SK-N-SH (cell line): ENCODE results near the gene NCAPH2. TPM values are rescaled to one million over a fixed set of nuclear protein-coding genes. Genes with fewer than 3 reads are reported as not detected.
A peak's percentile ranks its signal among the peaks of the same experiment; 100 is the strongest.

Experiments
- CTCF ChIA-PET: fragments of 300-600, 350-600 bp; formaldehyde crosslinking; extraction: SDS; loops from one replicate; lab custom pipeline; 2021; lab: Yijun Ruan, JAX
- POLR2A ChIA-PET: fragments of 350-600 bp; sonication (Branson Sonifier 250); formaldehyde crosslinking; extraction: SDS; loops from one replicate; lab custom pipeline; 2020; ENCODE audit warnings: antibody characterized with exemption, inconsistent platforms; lab: Yijun Ruan, JAX
- DNase-seq: peaks from one replicate; pipeline ENCODE4 v3.0.0; 2012
- H2AFZ ChIP-seq: fragments of 200-600 bp; sonication (generic); 2 replicates; pipeline ENCODE4 v1.8.1; 2016; ENCODE audit warnings: antibody characterized with exemption, mild to moderate bottlenecking, low read depth
- H3F3A ChIP-seq: fragments of 200-600 bp; sonication (generic); replicated peaks from 2 replicates; pipeline ENCODE3; 2016; ENCODE audit warnings: antibody characterized with exemption, mild to moderate bottlenecking; ENCODE audit not compliant: insufficient read depth
- H3K27ac ChIP-seq, 2 experiments: fragments of 200-500 bp in 1 of 2; fragments of 200-600 bp in 1 of 2; sonication (Bioruptor generic) in 1 of 2; sonication (generic), shearing (Covaris generic) in 1 of 2; 2 replicates each; pipeline versions ENCODE4 v1.5.1 to v1.6.1; 2014 to 2016; ENCODE audit warnings: low read depth in 2 of 2, inconsistent platforms in 1 of 2, low read length in 1 of 2, mild to moderate bottlenecking in 1 of 2, mixed read lengths in 1 of 2
- H3K27me3 ChIP-seq: fragments of 200-600 bp; sonication (generic), shearing (Covaris generic); 2 replicates; pipeline ENCODE4 v1.6.1; 2016; ENCODE audit warnings: mixed run types; ENCODE audit not compliant: insufficient read depth
- H3K36me3 ChIP-seq, 2 experiments: fragments of 200-500 bp in 1 of 2; fragments of 200-600 bp in 1 of 2; sonication (Bioruptor generic) in 1 of 2; sonication (generic) in 1 of 2; replicated peaks in 1 of 2; 2 replicates each; pipeline versions ENCODE3 to v1.5.1; 2014 to 2016; ENCODE audit warnings: low read length in 1 of 2, mild to moderate bottlenecking in 1 of 2; ENCODE audit not compliant: insufficient read depth in 2 of 2, control insufficient read depth in 1 of 2
- H3K4me1 ChIP-seq, 2 experiments: fragments of 200-500 bp in 1 of 2; fragments of 200-600 bp in 1 of 2; sonication (Bioruptor generic) in 1 of 2; sonication (generic), shearing (Covaris generic) in 1 of 2; 2 replicates each; pipeline versions ENCODE4 v1.5.1 to v1.6.1; 2014 to 2016; ENCODE audit warnings: low read depth in 1 of 2, low read length in 1 of 2, mixed run types in 1 of 2; ENCODE audit not compliant: insufficient read depth in 2 of 2, control insufficient read depth in 1 of 2
- H3K4me2 ChIP-seq: fragments of 200-600 bp; sonication (generic), shearing (Covaris generic); 2 replicates; pipeline ENCODE4 v1.6.1; 2017; ENCODE audit warnings: mixed run types
- H3K4me3 ChIP-seq, 2 experiments: fragments of 200-500 bp in 1 of 2; fragments of 200-600 bp in 1 of 2; sonication (Bioruptor generic) in 1 of 2; sonication (generic), shearing (Covaris generic) in 1 of 2; 2 replicates each; pipeline versions ENCODE4 v1.5.1 to v1.8.1; 2014 to 2016; ENCODE audit warnings: low read depth in 2 of 2, inconsistent platforms in 1 of 2, low read length in 1 of 2, mild to moderate bottlenecking in 1 of 2, mixed read lengths in 1 of 2, moderate library complexity in 1 of 2
- H3K79me2 ChIP-seq: fragments of 200-600 bp; sonication (generic); 2 replicates; pipeline ENCODE4 v1.8.1; 2017; ENCODE audit warnings: mild to moderate bottlenecking; ENCODE audit not compliant: insufficient read depth
- H3K9ac ChIP-seq: fragments of 200-600 bp; sonication (generic); 2 replicates; pipeline ENCODE4 v1.6.1; 2017; ENCODE audit warnings: mixed run types
- H3K9me2 ChIP-seq: fragments of 200-600 bp; sonication (generic); 2 replicates; pipeline ENCODE4 v1.6.1; 2017; ENCODE audit warnings: mixed run types
- H3K9me3 ChIP-seq: fragments of 200-600 bp; sonication (generic); 2 replicates; pipeline ENCODE4 v1.6.1; 2017; ENCODE audit warnings: mixed run types, mild to moderate bottlenecking, moderate library complexity
- H4K20me1 ChIP-seq: fragments of 200-600 bp; sonication (generic); 2 replicates; pipeline ENCODE4 v1.6.1; 2017; ENCODE audit warnings: mild to moderate bottlenecking, mixed run types; ENCODE audit not compliant: insufficient read depth
- CHD2 ChIP-seq: fragments of 150-350 bp; IDR thresholded peaks from 2 replicates; pipeline ENCODE4 v1.6.1; 2018; ENCODE audit warnings: low read length; ENCODE audit not compliant: partially characterized antibody
- CTCF ChIP-seq: fragments of 200-600 bp; sonication (generic); IDR thresholded peaks from 2 replicates; pipeline ENCODE4 v1.6.1; 2017; ENCODE audit warnings: antibody characterized with exemption, mild to moderate bottlenecking, moderate library complexity
- ELF1 ChIP-seq: IDR thresholded peaks from 2 replicates; pipeline ENCODE4 v1.4.0; 2012
- EZH2phosphoT487 ChIP-seq: fragments of 200-600 bp; sonication (generic); IDR thresholded peaks from 2 replicates; pipeline ENCODE4 v1.6.1; 2017; ENCODE audit warnings: low read depth, mixed run types, mild to moderate bottlenecking, antibody characterized with exemption, moderate library complexity, borderline replicate concordance
- GABPA ChIP-seq: IDR thresholded peaks from 2 replicates; pipeline ENCODE4 v1.4.0; 2012; ENCODE audit warnings: low read depth, mild to moderate bottlenecking
- MAX ChIP-seq: IDR thresholded peaks from 2 replicates; pipeline ENCODE4 v1.4.0; 2012; ENCODE audit warnings: low read depth
- MXI1 ChIP-seq: IDR thresholded peaks from 2 replicates; pipeline ENCODE4 v1.6.1; 2012; ENCODE audit warnings: mild to moderate bottlenecking, low read depth, low read length, improper control_type of control experiment
- NRF1 ChIP-seq: IDR thresholded peaks from 2 replicates; pipeline ENCODE4 v1.6.1; 2012; ENCODE audit warnings: low read depth, mild to moderate bottlenecking, low read length
- PBX3 ChIP-seq: IDR thresholded peaks from 2 replicates; pipeline ENCODE4; 2012
- POLR2AphosphoS5 ChIP-seq: IDR thresholded peaks from 2 replicates; pipeline ENCODE4 v1.6.1; 2012; ENCODE audit warnings: low read depth, low read length
- RAD21 ChIP-seq: IDR thresholded peaks from 2 replicates; pipeline ENCODE4 v1.6.1; 2012; ENCODE audit warnings: mild to moderate bottlenecking, low read length
- RCOR1 ChIP-seq: fragments of 150-350 bp; IDR thresholded peaks from 2 replicates; pipeline ENCODE4 v1.6.1; 2017; ENCODE audit warnings: antibody characterized with exemption, low read length
- RFX5 ChIP-seq: IDR thresholded peaks from 2 replicates; pipeline ENCODE4 v1.6.1; 2012; ENCODE audit warnings: mild to moderate bottlenecking, improper control_type of control experiment, low read length
- SMC3 ChIP-seq: IDR thresholded peaks from 2 replicates; pipeline ENCODE4 v1.6.1; 2012; ENCODE audit warnings: low read depth, low read length, improper control_type of control experiment
- TAF1 ChIP-seq: IDR thresholded peaks from 2 replicates; pipeline ENCODE4 v1.6.1; 2012; ENCODE audit warnings: low read depth, mild to moderate bottlenecking, low read length, moderate library complexity, borderline replicate concordance
- USF1 ChIP-seq: IDR thresholded peaks from 2 replicates; pipeline ENCODE4 v1.4.0; 2012; ENCODE audit warnings: low read depth, borderline replicate concordance
- ZBTB33 ChIP-seq: IDR thresholded peaks from 2 replicates; pipeline ENCODE4 v1.4.0; 2012; ENCODE audit warnings: low read depth, borderline replicate concordance
- WGBS: methylation state at CpG from one replicate; pipeline ENCODE4 v1.1.6; 2017; ENCODE audit warnings: low lambda C conversion rate; 5-methylcytosine and 5-hydroxymethylcytosine counted together
- polyA plus RNA-seq, 3 experiments: library from polyadenylated mRNA; depleted of rRNA; stranded (reverse); fragments of >200 nt; gene quantifications; 2 replicates each; pipeline ENCODE4 v1.2.3, GENCODE V29; 2012

Gene NCAPH2
- polyA plus RNA-seq, 1 of the 3 experiments (the other 2 are of a cell fraction): 22.4 TPM

DNA sequence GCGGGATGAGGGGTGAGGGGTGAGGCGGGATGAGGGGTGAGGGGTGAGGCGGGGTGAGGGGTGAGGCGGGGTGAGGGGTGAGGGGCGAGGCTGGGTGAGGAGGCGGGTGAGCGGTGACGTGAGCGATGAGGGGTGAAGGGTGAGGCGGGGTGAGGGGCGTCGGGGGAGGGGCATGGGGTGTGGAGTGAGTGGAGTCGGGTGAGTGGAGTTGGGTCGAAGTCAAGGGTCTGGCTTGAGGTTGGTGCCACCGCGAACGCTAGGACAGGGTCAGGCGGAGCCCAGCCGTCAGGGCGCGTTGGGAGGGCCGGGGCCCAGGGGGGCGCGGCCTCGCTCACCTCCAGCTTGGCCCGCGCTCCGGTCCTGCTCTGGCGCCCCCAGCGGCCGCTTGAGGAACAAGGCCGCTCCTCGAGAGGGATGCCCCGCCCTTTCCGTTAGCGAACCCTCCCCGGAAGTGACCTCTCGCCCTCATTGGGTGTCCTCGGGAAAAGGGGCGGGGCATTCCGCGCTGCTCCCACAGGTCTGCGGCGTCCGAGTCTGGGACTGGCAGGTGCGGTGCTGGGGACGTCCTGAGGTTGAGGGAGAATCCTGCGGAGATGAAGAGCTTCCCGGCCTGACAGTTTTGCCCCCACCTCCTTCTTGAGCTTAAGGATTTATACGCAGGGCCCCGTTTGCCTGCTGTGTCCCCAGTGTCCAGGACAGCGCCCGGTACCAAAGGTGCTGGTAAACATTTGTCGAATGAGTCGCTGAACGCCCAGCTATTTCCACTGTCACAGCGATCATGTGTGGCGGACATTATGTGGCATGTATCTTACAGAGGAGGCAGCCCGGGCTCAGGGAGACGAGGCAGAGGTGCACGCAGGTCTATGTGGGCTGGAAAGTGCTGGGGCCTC is 54.7 kb downstream of the NCAPH2 start, which contains the start of gene SYCE3:
SYCE3 (minus strand) TSS at position 397 of the 890 bp plus-strand sequence. CDS start 6,514 bp downstream, outside the sequence.
- Histone ChIP-seq H3K27me3 (no peaks in the 10 kb centered on the region), H3K4me1 (peaks cover 0 to 4% of the 10 kb centered on the region in 2 experiments; a peak in 1 of 4 replicates)
- 4% methylated on average over 35 of the region's 61 CpGs for WGBS
- TF ChIP-seq ELF1 (no peak), TAF1 (peak; percentile 22; the same call in 1 of the 2 replicates), MXI1 (peak; percentile 63), PBX3 (no peak), POLR2AphosphoS5 (peak; percentile 70; the same call in 1 of the 2 replicates), CTCF (peak; percentile 79), CHD2 (peak; percentile 55), GABPA (peak; percentile 75), SMC3 (peak; percentile 26; the same call in 1 of the 2 replicates), ZBTB33 (no peak), EZH2phosphoT487 (no peak), NRF1 (no peak), USF1 (no peak), RFX5 (0 out of 2 replicates have a peak, but pooled peaks have one; percentile 29), RAD21 (peak; percentile 65), RCOR1 (peak; percentile 47), MAX (0 out of 2 replicates have a peak, but pooled peaks have one; percentile 4)
- TF ChIP-seq, all 33 proteins: peak for 11
- DNase-seq: peak; percentile 97
- no peak within 1 kb of the TSS; a peak in 2 of 4 replicates for H3K27ac ChIP-seq
- H3F3A ChIP-seq: no peaks in the 10 kb centered on the region
- H3K9me2 ChIP-seq: no peaks in the 10 kb centered on the region
- H3K4me2 ChIP-seq: peak within 1 kb of the TSS; percentile 93
- H2AFZ ChIP-seq: peak within 1 kb of the TSS; percentile 97
- peak within 1 kb of the TSS; percentile 32; the same call in 1 of the 2 replicates for H3K9ac ChIP-seq
- H3K9me3 ChIP-seq: no peaks in the 10 kb centered on the region
- H3K36me3 ChIP-seq: no peaks in the 10 kb centered on the region
- peak within 1 kb of the TSS; percentile 62 to 96 for H3K4me3 ChIP-seq
- POLR2A ChIA-PET: interaction anchor here (1.0 to 2.7 kb wide), 5 partner anchors 13 to 39 kb away, joined by 4 to 12 read pairs (median 7); partner anchors contain the start of genes KLHDC7B and SCO2
- CTCF ChIA-PET: interaction anchor here (0.6 to 4.9 kb wide), 32 partner anchors 10 to 260 kb away, joined by 3 to 73 read pairs (median 6); partner anchors contain the start of genes CHKB, CPT1B, KLHDC7B and LMF2
- no peaks in the 10 kb centered on the region for H3K79me2 ChIP-seq
- no peaks in the 10 kb centered on the region for H4K20me1 ChIP-seq
